B cell (primary cell): ENCODE measurements around the gene STARD4. TPM values are rescaled to one million over a fixed set of nuclear protein-coding genes. Genes with fewer than 3 reads are reported as not detected.

Experiments used
- ATAC-seq: fragments of 200-7000 bp; cut with Tn5 transposase; one replicate; pipeline ENCODE4 v1.10.0; 2021; ENCODE audit warnings: low read depth, mild to moderate bottlenecking, moderate number of reproducible peaks, moderate library complexity
- CTCF ChIA-PET: fragments of 350-600 bp; sonication (Branson Sonifier 250); formaldehyde crosslinking; loops from one replicate; lab custom pipeline; 2021; ENCODE audit warnings: antibody characterized with exemption, inconsistent platforms; lab: Charles Lee
- POLR2A ChIA-PET: fragments of 350-600 bp; sonication (Branson Sonifier 250); formaldehyde crosslinking; loops from one replicate; lab custom pipeline; 2021; ENCODE audit warnings: antibody characterized with exemption; lab: Charles Lee
- DNase-seq: peaks from one replicate; pipeline ENCODE4 v3.0.0; 2013
- H2AFZ ChIP-seq: 2 replicates; pipeline ENCODE4 v1.6.1; 2012; ENCODE audit warnings: mild to moderate bottlenecking, low read depth, low read length; ENCODE audit not compliant: insufficient read depth, poor library complexity, severe bottlenecking
- H3K27ac ChIP-seq, 2 donors: 1 replicate in 1 of 2; 2 replicates in 1 of 2; pipeline ENCODE4 v1.5.1; 2012 to 2013; ENCODE audit warnings: low read length in 2 of 2, mild to moderate bottlenecking in 2 of 2, moderate library complexity in 1 of 2
- H3K27me3 ChIP-seq, 4 experiments: fragments of 200-600 bp in 1 of 4; sonication (generic) in 1 of 4; replicated peaks in 1 of 4; 1 replicate in 2 of 4; 2 replicates in 2 of 4; pipeline versions ENCODE4 v1.6.1 to v1.7.0; 2013 to 2016; ENCODE audit warnings: low read length in 3 of 4, mild to moderate bottlenecking in 2 of 4, mixed read lengths in 1 of 4, moderate library complexity in 1 of 4; ENCODE audit not compliant: insufficient read depth in 4 of 4, control insufficient read depth in 3 of 4; ENCODE audit errors: control extremely low read depth in 1 of 4
- H3K36me3 ChIP-seq, 2 experiments: replicated peaks in 1 of 2; 1 replicate in 1 of 2; 2 replicates in 1 of 2; pipeline versions ENCODE4 v1.6.1 to v1.7.1; 2013; ENCODE audit warnings: low read length in 1 of 2; ENCODE audit not compliant: insufficient read depth in 2 of 2, control insufficient read depth in 1 of 2; ENCODE audit errors: control extremely low read depth in 1 of 2, extremely low read depth in 1 of 2
- H3K4me1 ChIP-seq, 2 donors: fragments of 200-600 bp in 1 of 2; sonication (generic) in 1 of 2; 1 replicate in 1 of 2; 2 replicates in 1 of 2; pipeline versions ENCODE4 v1.5.1 to v1.6.1; 2013 to 2017; ENCODE audit warnings: low read length in 2 of 2; ENCODE audit not compliant: control insufficient read depth in 2 of 2, insufficient read depth in 2 of 2
- H3K4me2 ChIP-seq: replicated peaks from 2 replicates; pipeline ENCODE3; 2012; ENCODE audit warnings: mild to moderate bottlenecking, low read depth, low read length; ENCODE audit not compliant: poor library complexity, severe bottlenecking
- H3K4me3 ChIP-seq, 5 experiments: fragments of 200-600 bp in 1 of 5; sonication (generic) in 1 of 5; 1 replicate in 3 of 5; 2 replicates in 2 of 5; pipeline versions ENCODE4 v1.5.1 to v1.7.0; 2011 to 2016; ENCODE audit warnings: low read length in 4 of 5, mild to moderate bottlenecking in 4 of 5, low read depth in 2 of 5, control low read depth in 1 of 5, moderate library complexity in 1 of 5; ENCODE audit not compliant: insufficient read depth in 1 of 5; ENCODE audit errors: control extremely low read depth in 1 of 5, extremely low read depth in 1 of 5
- H3K79me2 ChIP-seq: fragments of 200-600 bp; sonication (generic); one replicate; pipeline ENCODE4 v1.6.0; 2016; ENCODE audit warnings: low read length; ENCODE audit not compliant: control insufficient read depth, insufficient read depth
- H3K9ac ChIP-seq: fragments of 200-600 bp; sonication (generic); 2 replicates; pipeline ENCODE4 v1.6.1; 2017; ENCODE audit warnings: mild to moderate bottlenecking, low read length, moderate library complexity
- H3K9me3 ChIP-seq, 3 donors: one replicate each; pipeline versions ENCODE4 v1.6.1 to v1.7.1; 2013; ENCODE audit warnings: low read length in 2 of 3; ENCODE audit not compliant: control insufficient read depth in 2 of 3, insufficient read depth in 1 of 3; ENCODE audit errors: control extremely low read depth in 1 of 3
- H4K20me1 ChIP-seq: 2 replicates; pipeline ENCODE4 v1.6.0; 2012; ENCODE audit warnings: mild to moderate bottlenecking, low read length; ENCODE audit not compliant: insufficient read depth, control insufficient read depth, poor library complexity, severe bottlenecking
- H3K27ac Mint-ChIP-seq: one replicate; pipeline ENCODE4 v1.8.0; 2021; ENCODE audit warnings: mixed read lengths
- H3K27me3 Mint-ChIP-seq: one replicate; pipeline ENCODE4 v1.8.0; 2021; ENCODE audit warnings: mixed read lengths
- H3K4me1 Mint-ChIP-seq: one replicate; pipeline ENCODE4 v1.8.0; 2021; ENCODE audit warnings: mixed read lengths
- H3K4me3 Mint-ChIP-seq: one replicate; pipeline ENCODE4 v1.8.0; 2021; ENCODE audit warnings: mixed read lengths
- H3K9me3 Mint-ChIP-seq: one replicate; pipeline ENCODE4 v1.8.0; 2022; ENCODE audit warnings: mixed read lengths; ENCODE audit not compliant: insufficient read depth
- EZH2 ChIP-seq: IDR thresholded peaks from 2 replicates; pipeline ENCODE4 v1.6.1; 2012; ENCODE audit warnings: borderline replicate concordance, low read depth, mild to moderate bottlenecking, moderate library complexity, low read length; ENCODE audit not compliant: insufficient read depth, poor library complexity, severe bottlenecking
- WGBS: methylation state at CpG from one replicate; pipeline ENCODE4 v1.1.5; 2013; ENCODE audit warnings: missing lambda C conversion rate; ENCODE audit not compliant: insufficient coverage; 5-methylcytosine and 5-hydroxymethylcytosine counted together
- intact Hi-C: fragments of 100-400 bp; cut with micrococcal nuclease; formaldehyde crosslinking; loops from one replicate; pipeline ENCODE4 v1.10.0; 2022
- polyA plus RNA-seq: library from polyadenylated mRNA; depleted of rRNA; stranded (reverse); fragments of >200 nt; gene quantifications from 2 replicates; pipeline ENCODE4 v1.2.3, GENCODE V29; 2012
- total RNA-seq, 2 donors: library from RNA; stranded (reverse); fragments of 120-200 nt in 1 of 2; gene quantifications; 1 replicate in 1 of 2; 2 replicates in 1 of 2; pipeline versions ENCODE4 v1.2.3 to v1.2.4, GENCODE V29; 2013 to 2022
- TF ChIP-seq, protein P1 (sequence below): fragments of 200-600 bp; IDR thresholded peaks from one replicate; pipeline ENCODE4 v1.8.0; 2022; ENCODE audit warnings: antibody characterized with exemption, mild to moderate bottlenecking

Gene STARD4
- total and polyA plus RNA-seq, 2 donors (not counting 1 experiment from before 2014, with no cell fraction given) = 7.6 to 31.1 TPM

DNA sequence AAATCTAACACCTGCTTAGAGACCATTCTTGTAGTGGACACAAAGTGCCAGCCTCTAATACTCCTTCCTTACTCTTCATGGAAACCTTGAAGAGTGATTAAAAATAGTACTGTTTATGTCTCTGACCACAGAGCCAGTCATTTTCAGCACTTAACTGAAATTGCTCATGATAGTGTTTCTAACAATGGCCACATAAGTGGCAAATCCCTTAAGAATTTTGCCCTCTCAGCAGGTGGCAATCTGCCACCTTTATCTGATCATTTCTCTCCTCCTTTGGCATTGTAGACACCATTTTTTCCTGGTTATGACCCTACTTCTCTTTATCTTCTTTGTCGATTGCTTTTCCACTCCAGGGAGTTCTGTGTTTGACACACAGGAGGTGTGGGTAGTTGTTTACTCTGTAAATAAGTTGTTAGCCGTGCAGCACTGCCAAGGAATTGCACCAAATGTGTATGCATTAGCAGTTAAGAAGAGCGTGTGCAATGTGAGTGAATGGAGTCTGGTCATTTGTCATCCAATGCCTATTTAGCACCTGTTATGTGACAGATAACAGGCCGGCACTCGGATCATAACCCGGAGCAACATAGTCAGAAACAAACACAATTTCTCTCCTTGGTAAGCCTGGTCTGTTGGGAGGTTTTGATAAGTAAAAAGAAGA lies 36.8 kb upstream of the STARD4 start:
- H3K4me3 ChIP-seq = no peak overlapping the region
- no peak overlapping the region for H3K27ac Mint-ChIP-seq
- peaks cover 11% of the 10 kb centered on the region for H3K27me3 Mint-ChIP-seq
- CTCF ChIA-PET = interaction anchor here (1.1 to 2.1 kb wide), 4 partner anchors 14 to 597 kb away, joined by 3 to 7 read pairs (median 4); no protein-coding TSS in a partner anchor
- intact Hi-C loops = no loop called here
- H3K36me3 ChIP-seq = no peaks in the 10 kb centered on the region
- no peaks in the 10 kb centered on the region for H3K9me3 ChIP-seq
- H3K9me3 Mint-ChIP-seq = no peaks in the 10 kb centered on the region
- peaks cover 4% of the 10 kb centered on the region for H3K4me1 Mint-ChIP-seq
- POLR2A ChIA-PET = no interaction called here
- H3K27ac ChIP-seq = no peak overlapping the region
- 80% methylated on average over 1 of the region's 6 CpGs for WGBS
- no peak overlapping the region for H2AFZ ChIP-seq
- no peak overlapping the region for H3K4me3 Mint-ChIP-seq
- no peaks in the 10 kb centered on the region for H3K79me2 ChIP-seq
- no peak overlapping the region for H3K9ac ChIP-seq
- ATAC-seq (no peak), DNase-seq (no peak)
- peaks cover 0 to 3% (median 0%) of the 10 kb centered on the region in 4 experiments for H3K27me3 ChIP-seq
- no peak for TF ChIP-seq EZH2
- TF ChIP-seq, protein P1, sequence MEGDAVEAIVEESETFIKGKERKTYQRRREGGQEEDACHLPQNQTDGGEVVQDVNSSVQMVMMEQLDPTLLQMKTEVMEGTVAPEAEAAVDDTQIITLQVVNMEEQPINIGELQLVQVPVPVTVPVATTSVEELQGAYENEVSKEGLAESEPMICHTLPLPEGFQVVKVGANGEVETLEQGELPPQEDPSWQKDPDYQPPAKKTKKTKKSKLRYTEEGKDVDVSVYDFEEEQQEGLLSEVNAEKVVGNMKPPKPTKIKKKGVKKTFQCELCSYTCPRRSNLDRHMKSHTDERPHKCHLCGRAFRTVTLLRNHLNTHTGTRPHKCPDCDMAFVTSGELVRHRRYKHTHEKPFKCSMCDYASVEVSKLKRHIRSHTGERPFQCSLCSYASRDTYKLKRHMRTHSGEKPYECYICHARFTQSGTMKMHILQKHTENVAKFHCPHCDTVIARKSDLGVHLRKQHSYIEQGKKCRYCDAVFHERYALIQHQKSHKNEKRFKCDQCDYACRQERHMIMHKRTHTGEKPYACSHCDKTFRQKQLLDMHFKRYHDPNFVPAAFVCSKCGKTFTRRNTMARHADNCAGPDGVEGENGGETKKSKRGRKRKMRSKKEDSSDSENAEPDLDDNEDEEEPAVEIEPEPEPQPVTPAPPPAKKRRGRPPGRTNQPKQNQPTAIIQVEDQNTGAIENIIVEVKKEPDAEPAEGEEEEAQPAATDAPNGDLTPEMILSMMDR = no peak
- peaks cover 2 to 4% of the 10 kb centered on the region in 2 donors for H3K4me1 ChIP-seq
- H4K20me1 ChIP-seq = no peaks in the 10 kb centered on the region
- no peak overlapping the region for H3K4me2 ChIP-seq

GRCh38 chr5:111548348-111548950 lies 36.1 kb upstream of the STARD4 start:
- ChIA-PET POLR2A (no interaction called here), CTCF (interaction anchor here (1.1 to 2.1 kb wide), 4 partner anchors 14 to 598 kb away, joined by 3 to 7 read pairs (median 4); no protein-coding TSS in a partner anchor)
- peaks cover 11% of the 10 kb centered on the region for H3K27me3 Mint-ChIP-seq
- H3K9ac ChIP-seq = no peak overlapping the region
- H3K27me3 ChIP-seq = peaks cover 0 to 3% (median 0%) of the 10 kb centered on the region in 4 experiments
- no peaks in the 10 kb centered on the region for H3K9me3 Mint-ChIP-seq
- H3K27ac Mint-ChIP-seq = no peak overlapping the region
- H3K27ac ChIP-seq = no peak overlapping the region
- H3K9me3 ChIP-seq = no peaks in the 10 kb centered on the region
- no peak overlapping the region for H3K4me2 ChIP-seq
- H3K4me3 Mint-ChIP-seq = no peak overlapping the region
- no peak overlapping the region for H2AFZ ChIP-seq
- DNase-seq (no peak), ATAC-seq (no peak)
- intact Hi-C loops = no loop called here
- H3K4me1 ChIP-seq = peaks cover 2 to 4% of the 10 kb centered on the region in 2 donors
- TF ChIP-seq EZH2 = no peak
- TF ChIP-seq, protein P1 = no peak
- no peaks in the 10 kb centered on the region for H3K36me3 ChIP-seq
- H3K4me3 ChIP-seq = no peak overlapping the region
- peaks cover 4% of the 10 kb centered on the region for H3K4me1 Mint-ChIP-seq
- H3K79me2 ChIP-seq = no peaks in the 10 kb centered on the region
- no peaks in the 10 kb centered on the region for H4K20me1 ChIP-seq
- 97% methylated on average over 3 of the region's 6 CpGs for WGBS
